Measurements from ENCODE around the gene EFCAB14.
"Not testable (repeated sequence)": the region's sequence is repeated elsewhere in the genome, so short reads cannot be mapped to it uniquely, and the experiment has no call there.

The EFCAB14 gene

GRCh38 chr1:46653405-46653958 is 65.4 kb downstream of the EFCAB14 start:
- DNase-seq (ENCODE audit: low spot score), result no peak

GRCh38 chr1:46652321-46653100 is 66.4 kb downstream of the EFCAB14 start:
- no peak for DNase-seq (ENCODE audit: low spot score)

GRCh38 chr1:46651152-46651551 is 67.8 kb downstream of the EFCAB14 start:
- not testable (repeated sequence) for DNase-seq (ENCODE audit: low spot score)

- no peak for DNase-seq (ENCODE audit: low spot score)
These were observed 68.4 kb downstream of the EFCAB14 start for GRCh38 chr1:46650491-46650890.

- DNase-seq (ENCODE audit: low spot score), result no peak
These were observed 69.2 kb downstream of the EFCAB14 start for GRCh38 chr1:46649764-46650163.

- DNase-seq (ENCODE audit: low spot score), result no peak
These were observed 71.3 kb downstream of the EFCAB14 start for GRCh38 chr1:46647611-46648010.

GRCh38 chr1:46646844-46647243 is 72.1 kb downstream of the EFCAB14 start:
- no peak for DNase-seq (ENCODE audit: low spot score)

GRCh38 chr1:46646331-46646730 is 72.6 kb downstream of the EFCAB14 start:
- DNase-seq (ENCODE audit: low spot score), result no peak

- no peak for DNase-seq (ENCODE audit: low spot score)
These were observed 73.1 kb downstream of the EFCAB14 start for GRCh38 chr1:46645815-46646214.

- peak; percentile 27 for DNase-seq (ENCODE audit: low spot score)
These were observed 75.5 kb downstream of the EFCAB14 start for GRCh38 chr1:46643368-46643775.

- no peak for DNase-seq (ENCODE audit: low spot score)
These were observed 76.7 kb downstream of the EFCAB14 start for GRCh38 chr1:46642115-46642680.

- DNase-seq (ENCODE audit: low spot score), result no peak
These were observed 79.4 kb downstream of the EFCAB14 start for GRCh38 chr1:46639547-46639946.

- no peak for DNase-seq (ENCODE audit: low spot score)
These were observed 80.0 kb downstream of the EFCAB14 start for GRCh38 chr1:46638921-46639320.

- no peak for DNase-seq (ENCODE audit: low spot score)
These were observed 81.3 kb downstream of the EFCAB14 start for GRCh38 chr1:46637444-46638083.

GRCh38 chr1:46635205-46635604 is 83.7 kb downstream of the EFCAB14 start:
- no peak for DNase-seq (ENCODE audit: low spot score)

GRCh38 chr1:46630719-46631118 is 88.2 kb downstream of the EFCAB14 start:
- no peak for DNase-seq (ENCODE audit: low spot score)

Data from globus pallidus (tissue), 1 donor.